ENCODE measurements around the gene TOP3A. TPM values are rescaled to one million over a fixed set of nuclear protein-coding genes. Genes with fewer than 3 reads are reported as not detected.

The TOP3A gene
- total RNA-seq, 4 donors from 2014 or later: 12.0 to 79.0 (median 32.1) TPM

DNA sequence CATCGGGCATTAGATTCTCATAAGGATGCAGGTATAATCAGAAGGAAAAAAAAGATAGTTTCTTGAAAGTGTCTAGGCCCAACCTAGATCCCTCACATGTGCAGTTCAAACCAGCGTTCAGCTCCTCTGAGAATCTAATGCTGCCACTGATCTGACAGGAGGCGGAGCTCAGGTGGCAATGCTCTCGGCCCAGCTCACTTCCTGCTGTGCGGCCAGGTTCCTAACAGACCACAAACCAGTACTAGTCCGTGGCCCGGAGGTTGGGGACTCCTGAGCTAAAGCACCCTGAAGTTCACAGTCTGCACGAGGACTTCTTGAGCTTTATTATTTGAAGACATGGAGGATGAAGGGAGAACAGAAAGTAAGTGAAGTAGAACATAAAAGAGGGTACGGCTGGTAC lies 17.1 kb upstream of the TOP3A start:
- DNase-seq: peak; percentile 19

DNA sequence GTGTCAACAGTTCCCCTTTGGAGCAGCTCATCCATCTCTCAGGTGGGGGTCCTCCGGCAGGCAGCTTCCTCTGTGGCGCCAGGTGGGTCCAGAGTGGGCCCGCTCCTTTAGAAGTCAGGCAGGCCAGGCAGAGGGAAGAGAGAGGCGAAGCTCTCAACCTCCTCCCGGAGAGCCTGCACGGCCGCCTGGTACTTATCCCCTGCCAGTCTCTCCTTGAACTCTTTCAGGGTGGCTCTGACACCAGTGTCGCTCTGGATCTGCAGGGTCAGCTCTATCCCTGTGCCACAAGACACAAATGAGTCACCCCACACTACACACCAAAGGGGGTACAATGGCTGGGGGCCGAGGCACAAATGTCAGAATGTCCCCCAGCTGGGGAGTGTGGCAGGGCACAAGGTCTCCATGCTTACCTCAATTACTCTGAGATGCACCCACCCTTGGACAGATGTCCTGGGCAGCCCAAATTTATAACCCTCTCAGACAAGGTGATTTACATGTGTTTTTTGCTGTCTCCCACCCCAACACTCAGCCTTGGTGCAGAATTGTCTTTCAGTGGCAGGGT lies 13.9 kb upstream of the TOP3A start:
- in situ Hi-C loops (cut with MboI; ENCODE audit: low pct_ligation_motif_present in 1 of 4, low pct_unique_long_range_greater_than_20kb in 1 of 4, low sequenced_read_pairs in 3 of 4): no loop called here
- DNase-seq: no peak
- Histone ChIP-seq H3K27me3 (no peaks in the 10 kb centered on the region), H3K9me3 (no peaks in the 10 kb centered on the region), H3K36me3 (peaks cover 0 to 22% (median 0%) of the 10 kb centered on the region in 4 donors), H3K4me1 (no peaks in the 10 kb centered on the region), H3K27ac (no peak overlapping the region), H3K4me3 (no peak overlapping the region)
- no peak for TF ChIP-seq POLR2AphosphoS5 (IDR thresholded peaks at IDR 0.05)
- TF ChIP-seq EP300 (IDR thresholded peaks at IDR 0.05; ENCODE audit: low read depth): no peak
- TF ChIP-seq POLR2A (IDR thresholded peaks at IDR 0.05): no peak
- TF ChIP-seq, protein P1, sequence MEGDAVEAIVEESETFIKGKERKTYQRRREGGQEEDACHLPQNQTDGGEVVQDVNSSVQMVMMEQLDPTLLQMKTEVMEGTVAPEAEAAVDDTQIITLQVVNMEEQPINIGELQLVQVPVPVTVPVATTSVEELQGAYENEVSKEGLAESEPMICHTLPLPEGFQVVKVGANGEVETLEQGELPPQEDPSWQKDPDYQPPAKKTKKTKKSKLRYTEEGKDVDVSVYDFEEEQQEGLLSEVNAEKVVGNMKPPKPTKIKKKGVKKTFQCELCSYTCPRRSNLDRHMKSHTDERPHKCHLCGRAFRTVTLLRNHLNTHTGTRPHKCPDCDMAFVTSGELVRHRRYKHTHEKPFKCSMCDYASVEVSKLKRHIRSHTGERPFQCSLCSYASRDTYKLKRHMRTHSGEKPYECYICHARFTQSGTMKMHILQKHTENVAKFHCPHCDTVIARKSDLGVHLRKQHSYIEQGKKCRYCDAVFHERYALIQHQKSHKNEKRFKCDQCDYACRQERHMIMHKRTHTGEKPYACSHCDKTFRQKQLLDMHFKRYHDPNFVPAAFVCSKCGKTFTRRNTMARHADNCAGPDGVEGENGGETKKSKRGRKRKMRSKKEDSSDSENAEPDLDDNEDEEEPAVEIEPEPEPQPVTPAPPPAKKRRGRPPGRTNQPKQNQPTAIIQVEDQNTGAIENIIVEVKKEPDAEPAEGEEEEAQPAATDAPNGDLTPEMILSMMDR (IDR thresholded peaks at IDR 0.05): no peak
- intact Hi-C loops (cut with DNase I; ENCODE audit: low total_unique reads): loop anchor here (2.0 kb wide), 1 partner anchor 46 kb away; no protein-coding TSS in a partner anchor
- 92% methylated on average over 9 of the region's 9 CpGs; no CpG with 5 or more reads in 1 of the 2 donors for WGBS, 2 donors (ENCODE audit: low coverage in 1 of 2)

More for the DNA sequence above, 17.1 kb upstream of the TOP3A start:
- Histone ChIP-seq H3K9me3 (no peaks in the 10 kb centered on the region), H3K27ac (no peak overlapping the region), H3K4me3 (no peak overlapping the region), H3K27me3 (no peaks in the 10 kb centered on the region), H3K4me1 (no peaks in the 10 kb centered on the region), H3K36me3 (peaks cover 0 to 23% (median 0%) of the 10 kb centered on the region in 4 donors)
- intact Hi-C loops (cut with DNase I; ENCODE audit: low total_unique reads) (no loop called here), in situ Hi-C loops (cut with MboI; ENCODE audit: low pct_ligation_motif_present in 1 of 4, low pct_unique_long_range_greater_than_20kb in 1 of 4, low sequenced_read_pairs in 3 of 4) (no loop called here)
- no peak for TF ChIP-seq EP300 (IDR thresholded peaks at IDR 0.05; ENCODE audit: low read depth)
- TF ChIP-seq POLR2A (IDR thresholded peaks at IDR 0.05): no peak
- no peak for TF ChIP-seq POLR2AphosphoS5 (IDR thresholded peaks at IDR 0.05)
- TF ChIP-seq, protein P1 (IDR thresholded peaks at IDR 0.05): no peak
- WGBS, 2 donors (ENCODE audit: low coverage in 1 of 2): 74 to 97% methylated on average over 6 to 9 of the region's 9 CpGs

GRCh38 chr17:18327556-18327955 lies 12.8 kb upstream of the TOP3A start:
- Histone ChIP-seq H3K4me3 (no peak overlapping the region), H3K4me1 (no peaks in the 10 kb centered on the region), H3K27me3 (no peaks in the 10 kb centered on the region), H3K36me3 (peaks cover 0 to 34% (median 7%) of the 10 kb centered on the region in 4 donors), H3K9me3 (no peaks in the 10 kb centered on the region), H3K27ac (no peak overlapping the region)
- TF ChIP-seq POLR2AphosphoS5 (IDR thresholded peaks at IDR 0.05) (no peak), EP300 (IDR thresholded peaks at IDR 0.05; ENCODE audit: low read depth) (no peak)
- TF ChIP-seq, protein P1 (IDR thresholded peaks at IDR 0.05): no peak
- in situ Hi-C loops (cut with MboI; ENCODE audit: low pct_ligation_motif_present in 1 of 4, low pct_unique_long_range_greater_than_20kb in 1 of 4, low sequenced_read_pairs in 3 of 4) (no loop called here), intact Hi-C loops (cut with DNase I; ENCODE audit: low total_unique reads) (no loop called here)
- WGBS, 2 donors (ENCODE audit: low coverage in 1 of 2): 90 to 94% methylated on average over 10 of the region's 10 CpGs
- DNase-seq: no peak

DNA sequence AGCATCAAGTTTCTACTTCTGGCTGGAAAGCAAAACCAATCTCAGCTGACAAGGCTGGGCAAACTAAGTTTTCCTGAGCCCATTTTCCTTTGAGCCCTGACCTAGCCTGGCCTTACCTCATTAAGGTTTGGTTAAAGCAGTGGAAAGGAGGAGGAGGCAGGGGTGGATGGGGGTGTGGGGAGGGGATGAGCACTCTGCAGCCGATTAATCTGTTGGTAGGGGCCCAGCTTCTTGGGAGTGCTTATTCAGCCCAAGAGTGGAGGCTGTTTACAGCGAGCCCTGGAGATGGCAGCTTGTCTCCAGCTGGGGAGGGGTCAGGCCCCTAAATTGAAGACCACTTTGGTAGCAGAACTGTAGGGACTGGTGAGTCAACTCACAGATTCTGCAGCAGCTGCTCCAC lies 12.3 kb upstream of the TOP3A start:
- Histone ChIP-seq H3K36me3 (peaks cover 0 to 35% (median 7%) of the 10 kb centered on the region in 4 donors), H3K4me1 (no peaks in the 10 kb centered on the region), H3K9me3 (no peaks in the 10 kb centered on the region), H3K4me3 (no peak overlapping the region), H3K27me3 (no peaks in the 10 kb centered on the region), H3K27ac (no peak overlapping the region)
- in situ Hi-C loops (cut with MboI; ENCODE audit: low pct_ligation_motif_present in 1 of 4, low pct_unique_long_range_greater_than_20kb in 1 of 4, low sequenced_read_pairs in 3 of 4) (no loop called here), intact Hi-C loops (cut with DNase I; ENCODE audit: low total_unique reads) (no loop called here)
- TF ChIP-seq POLR2AphosphoS5 (IDR thresholded peaks at IDR 0.05) (no peak), EP300 (IDR thresholded peaks at IDR 0.05; ENCODE audit: low read depth) (no peak), POLR2A (IDR thresholded peaks at IDR 0.05) (no peak)
- TF ChIP-seq, protein P1 (IDR thresholded peaks at IDR 0.05): no peak
- 70% methylated on average over 2 of the region's 2 CpGs; no CpG with 5 or more reads in 1 of the 2 donors for WGBS, 2 donors (ENCODE audit: low coverage in 1 of 2)
- no peak for DNase-seq

Measured in transverse colon (tissue), 4 donors.